Measurements from ENCODE around the gene RNU7-1. TPM values are rescaled to one million over a fixed set of nuclear protein-coding genes. Genes with fewer than 3 reads are reported as not detected.
A peak's percentile ranks its signal among the peaks of the same experiment; 100 is the strongest.

The RNU7-1 gene
- total RNA-seq, 1 experiment from 2014 or later: not detected

GRCh38 chr12:6967651-6968100, 24.1 kb downstream of the RNU7-1 start:
- DNase-seq: no peak
- Mint-ChIP-seq H3K36me3 (ENCODE audit: insufficient read depth, unreplicated experiment) (peaks cover 92% of the 10 kb centered on the region), H3K4me3 (ENCODE audit: low read depth, unreplicated experiment) (no peak overlapping the region), H3K4me1 (ENCODE audit: low read depth, unreplicated experiment) (peaks cover 42% of the 10 kb centered on the region), H3K27ac (ENCODE audit: unreplicated experiment) (no peak overlapping the region), H3K27me3 (ENCODE audit: unreplicated experiment) (no peaks in the 10 kb centered on the region), H3K9me3 (ENCODE audit: low read depth, unreplicated experiment) (no peaks in the 10 kb centered on the region)
- TF ChIP-seq CTCF (IDR thresholded peaks at IDR 0.05; ENCODE audit: unreplicated experiment): no peak
- intact Hi-C loops (cut with micrococcal nuclease; ENCODE audit: unreplicated experiment): no loop called here
- CTCF ChIA-PET: interaction anchor here (0.6 kb wide), 1 partner anchor 36 kb away, joined by 4 read pairs; no protein-coding TSS in a partner anchor
- no TSS peak for BruUV-seq (replicated peaks)

- Mint-ChIP-seq H3K27ac (ENCODE audit: unreplicated experiment) (peak overlapping the region; percentile 88), H3K27me3 (ENCODE audit: unreplicated experiment) (no peaks in the 10 kb centered on the region), H3K4me3 (ENCODE audit: low read depth, unreplicated experiment) (peak overlapping the region; percentile 81), H3K4me1 (ENCODE audit: low read depth, unreplicated experiment) (peaks cover 46% of the 10 kb centered on the region), H3K9me3 (ENCODE audit: low read depth, unreplicated experiment) (no peaks in the 10 kb centered on the region), H3K36me3 (ENCODE audit: insufficient read depth, unreplicated experiment) (peaks cover 92% of the 10 kb centered on the region)
- no peak for TF ChIP-seq CTCF (IDR thresholded peaks at IDR 0.05; ENCODE audit: unreplicated experiment)
- no peak for DNase-seq
- CTCF ChIA-PET: interaction anchor here (0.6 to 1.5 kb wide), 3 partner anchors 22 to 37 kb away, joined by 4 to 6 read pairs (median 4); no protein-coding TSS in a partner anchor
- intact Hi-C loops (cut with micrococcal nuclease; ENCODE audit: unreplicated experiment): no loop called here
- no TSS peak for BruUV-seq (replicated peaks)
Measured at GRCh38 chr12:6968426-6968825, 24.8 kb downstream of the RNU7-1 start.

- no TSS peak for BruUV-seq (replicated peaks)
- intact Hi-C loops (cut with micrococcal nuclease; ENCODE audit: unreplicated experiment): no loop called here
- Mint-ChIP-seq H3K27me3 (ENCODE audit: unreplicated experiment) (no peaks in the 10 kb centered on the region), H3K36me3 (ENCODE audit: insufficient read depth, unreplicated experiment) (peaks cover 83% of the 10 kb centered on the region), H3K27ac (ENCODE audit: unreplicated experiment) (peak overlapping the region; percentile 88), H3K4me1 (ENCODE audit: low read depth, unreplicated experiment) (peaks cover 40% of the 10 kb centered on the region), H3K9me3 (ENCODE audit: low read depth, unreplicated experiment) (no peaks in the 10 kb centered on the region), H3K4me3 (ENCODE audit: low read depth, unreplicated experiment) (peak overlapping the region; percentile 81)
- no peak for TF ChIP-seq CTCF (IDR thresholded peaks at IDR 0.05; ENCODE audit: unreplicated experiment)
- DNase-seq: no peak
- CTCF ChIA-PET: no interaction called here
Measured at GRCh38 chr12:6970096-6970527, 26.5 kb downstream of the RNU7-1 start.

GRCh38 chr12:6974180-6974579, 30.6 kb downstream of the RNU7-1 start:
- CTCF ChIA-PET: interaction anchor here (1.5 kb wide), 1 partner anchor 12 kb away, joined by 3 read pairs; no protein-coding TSS in a partner anchor
- H3K27me3 Mint-ChIP-seq (ENCODE audit: unreplicated experiment): no peaks in the 10 kb centered on the region

More at GRCh38 chr12:6974180-6974579, 30.6 kb downstream of the RNU7-1 start:
- no peak overlapping the region for H3K27ac Mint-ChIP-seq (ENCODE audit: unreplicated experiment)
- no peak overlapping the region for H3K4me3 Mint-ChIP-seq (ENCODE audit: low read depth, unreplicated experiment)
- no peaks in the 10 kb centered on the region for H3K9me3 Mint-ChIP-seq (ENCODE audit: low read depth, unreplicated experiment)
- peaks cover 17% of the 10 kb centered on the region for H3K4me1 Mint-ChIP-seq (ENCODE audit: low read depth, unreplicated experiment)
- intact Hi-C loops (cut with micrococcal nuclease; ENCODE audit: unreplicated experiment): no loop called here
- DNase-seq: no peak
- no TSS peak for BruUV-seq (replicated peaks)
- TF ChIP-seq CTCF (IDR thresholded peaks at IDR 0.05; ENCODE audit: unreplicated experiment): no peak
- H3K36me3 Mint-ChIP-seq (ENCODE audit: insufficient read depth, unreplicated experiment): peaks cover 79% of the 10 kb centered on the region

All from Calu3 (cell line).